KOPT-K1 (cell line): ENCODE data around the gene LBP.

ENCODE experiments used
- H3K27ac ChIP-seq: fragments of 200-600 bp; sonication (generic); 2 replicates; pipeline ENCODE4 v1.5.1; 2016; ENCODE audit warnings: antibody characterized with exemption, mild to moderate bottlenecking, low read depth, low read length; ENCODE audit not compliant: poor library complexity, severe bottlenecking
- H3K36me3 ChIP-seq: fragments of 200-600 bp; sonication (generic); 2 replicates; pipeline ENCODE4 v1.5.1; 2017; ENCODE audit warnings: antibody characterized with exemption, mild to moderate bottlenecking, low read length, moderate library complexity; ENCODE audit not compliant: insufficient read depth
- H3K9me3 ChIP-seq: fragments of 200-600 bp; sonication (generic); 2 replicates; pipeline ENCODE4 v1.5.1; 2017; ENCODE audit warnings: antibody characterized with exemption, low read length, mild to moderate bottlenecking; ENCODE audit not compliant: insufficient read depth, poor library complexity, severe bottlenecking

LBP gene

DNA sequence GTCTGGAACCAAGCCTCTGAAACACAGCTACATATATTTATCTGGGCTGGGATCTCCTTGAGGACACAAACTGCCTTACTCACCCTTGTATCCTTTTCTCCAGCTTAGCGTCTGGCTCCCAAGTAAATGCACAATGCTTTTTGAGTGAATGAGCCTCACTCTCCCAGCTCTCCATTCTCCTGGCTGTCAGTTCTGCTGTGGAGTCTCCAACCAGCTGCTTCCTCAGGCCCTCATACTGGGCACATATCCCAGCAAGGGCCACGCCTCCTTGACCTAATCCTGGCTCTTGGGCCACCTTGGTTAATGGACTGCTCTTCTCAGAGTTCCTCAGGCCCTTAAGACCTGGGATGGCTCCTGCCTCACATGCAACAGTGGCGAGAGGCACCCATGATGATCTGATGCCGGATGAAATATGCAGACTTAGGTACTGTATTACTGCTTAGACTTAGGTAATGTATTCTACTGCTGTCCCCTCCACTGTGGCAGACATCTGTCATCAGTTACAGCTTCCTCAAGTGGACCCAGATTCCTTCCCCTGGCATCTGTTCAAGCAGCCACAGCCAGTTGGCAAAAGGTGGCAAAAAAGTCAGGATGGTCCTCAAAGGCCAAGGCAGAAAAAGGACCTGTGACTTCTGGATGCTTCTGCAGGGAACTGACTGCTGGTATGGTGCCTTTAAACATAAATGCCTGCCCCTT, 72.4 kb downstream of the LBP start:
- Histone ChIP-seq H3K9me3 (no peaks in the 10 kb centered on the region), H3K27ac (no peak overlapping the region), H3K36me3 (peaks cover 100% of the 10 kb centered on the region)

DNA sequence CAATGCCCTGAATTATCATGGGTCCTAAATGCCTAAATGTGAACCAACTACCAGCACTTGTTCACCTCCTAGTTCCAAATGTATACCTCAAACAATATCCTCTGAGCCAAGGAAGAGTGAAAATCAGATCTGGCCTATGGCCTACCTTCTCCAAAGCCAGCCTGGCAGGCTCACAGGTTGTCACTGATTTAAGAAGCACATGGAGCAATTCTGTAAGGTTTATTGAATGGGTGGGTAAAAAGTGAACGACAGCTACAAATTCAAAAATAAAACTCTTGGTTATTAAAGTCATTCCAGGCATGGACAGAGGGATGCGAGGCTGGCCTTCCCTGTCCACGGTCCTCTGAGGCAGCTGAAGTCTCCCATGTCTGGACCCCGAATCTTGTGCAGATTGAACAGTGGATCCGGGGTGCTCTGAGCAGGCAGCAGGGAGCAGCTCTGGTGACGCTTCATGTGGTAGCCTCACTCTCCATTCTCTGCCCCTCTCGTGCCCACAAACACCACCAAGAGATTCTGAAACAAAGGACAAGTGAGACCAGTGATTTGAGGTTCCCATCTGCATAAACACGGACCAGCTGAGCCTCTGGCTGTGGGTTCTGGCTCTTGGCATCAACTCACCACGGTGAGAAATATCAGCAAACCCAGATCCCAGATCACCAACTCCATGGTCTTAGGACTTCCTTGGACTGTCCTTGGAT, 74.3 kb downstream of the LBP start:
- Histone ChIP-seq H3K27ac (no peak overlapping the region), H3K36me3 (peaks cover 100% of the 10 kb centered on the region), H3K9me3 (no peaks in the 10 kb centered on the region)

DNA sequence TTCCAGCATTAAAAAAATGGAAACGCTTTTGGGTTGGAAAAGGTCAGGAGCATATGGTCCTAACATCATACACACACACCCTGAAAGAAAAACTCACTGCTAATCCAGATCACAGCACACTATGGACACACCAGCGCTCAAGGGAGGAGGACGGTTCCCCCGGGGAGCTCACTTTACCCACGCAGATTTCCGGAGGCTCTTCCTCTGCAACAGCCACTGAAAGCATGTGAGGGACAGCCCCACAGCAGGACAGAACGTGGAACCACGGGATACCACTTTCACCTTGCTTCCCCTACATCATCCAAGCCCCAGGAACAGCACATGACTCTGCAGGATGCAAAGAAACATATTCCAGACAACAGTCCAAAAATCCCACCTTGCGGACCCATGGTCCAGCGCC, 75.6 kb downstream of the LBP start:
- no peak overlapping the region for H3K27ac ChIP-seq
- peaks cover 100% of the 10 kb centered on the region for H3K36me3 ChIP-seq
- no peaks in the 10 kb centered on the region for H3K9me3 ChIP-seq

- Histone ChIP-seq H3K27ac (no peak overlapping the region), H3K36me3 (peaks cover 100% of the 10 kb centered on the region), H3K9me3 (no peaks in the 10 kb centered on the region)
Observed at GRCh38 chr20:38423541-38423940, 77.3 kb downstream of the LBP start.

DNA sequence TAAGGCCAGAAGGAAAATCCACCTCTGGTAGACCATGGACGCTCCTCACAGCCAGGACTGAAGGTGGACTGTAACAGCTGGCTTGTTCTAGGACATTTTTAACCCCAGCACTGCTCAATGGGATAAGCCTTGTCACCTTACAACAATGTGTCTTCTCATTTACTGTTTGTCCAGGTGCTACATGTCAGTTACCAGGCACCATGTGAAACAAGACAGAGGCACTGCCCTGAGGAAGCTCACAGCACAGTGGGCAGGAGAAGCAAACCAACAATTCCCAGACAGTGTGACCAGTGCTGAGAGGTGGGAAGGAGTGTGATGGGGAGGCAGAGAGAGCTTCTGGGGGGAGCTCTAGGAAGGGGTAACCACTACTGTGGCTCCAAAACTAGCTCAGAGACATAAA, 78.1 kb downstream of the LBP start:
- Histone ChIP-seq H3K36me3 (peaks cover 100% of the 10 kb centered on the region), H3K27ac (no peak overlapping the region), H3K9me3 (no peaks in the 10 kb centered on the region)

GRCh38 chr20:38426006-38426897, 80.0 kb downstream of the LBP start:
- Histone ChIP-seq H3K36me3 (peaks cover 100% of the 10 kb centered on the region), H3K27ac (no peak overlapping the region), H3K9me3 (no peaks in the 10 kb centered on the region)
